SKM-1 (cell line): ENCODE data around the gene N4BP3.
A peak's percentile ranks its signal among the peaks of the same experiment; 100 is the strongest.

Experiments used
- DNase-seq: peaks from one replicate; lab custom pipeline; 2025; ENCODE audit not compliant: unreplicated experiment; lab: John Stamatoyannopoulos, UW

Gene N4BP3

GRCh38 chr5:178145965-178146820 is 32.9 kb downstream of the N4BP3 start:
- peak; percentile 21 for DNase-seq

- DNase-seq, result no peak
These were observed 34.1 kb downstream of the N4BP3 start for GRCh38 chr5:178147406-178147805.

GRCh38 chr5:178149199-178149932 is 36.0 kb downstream of the N4BP3 start:
- no peak for DNase-seq

DNA sequence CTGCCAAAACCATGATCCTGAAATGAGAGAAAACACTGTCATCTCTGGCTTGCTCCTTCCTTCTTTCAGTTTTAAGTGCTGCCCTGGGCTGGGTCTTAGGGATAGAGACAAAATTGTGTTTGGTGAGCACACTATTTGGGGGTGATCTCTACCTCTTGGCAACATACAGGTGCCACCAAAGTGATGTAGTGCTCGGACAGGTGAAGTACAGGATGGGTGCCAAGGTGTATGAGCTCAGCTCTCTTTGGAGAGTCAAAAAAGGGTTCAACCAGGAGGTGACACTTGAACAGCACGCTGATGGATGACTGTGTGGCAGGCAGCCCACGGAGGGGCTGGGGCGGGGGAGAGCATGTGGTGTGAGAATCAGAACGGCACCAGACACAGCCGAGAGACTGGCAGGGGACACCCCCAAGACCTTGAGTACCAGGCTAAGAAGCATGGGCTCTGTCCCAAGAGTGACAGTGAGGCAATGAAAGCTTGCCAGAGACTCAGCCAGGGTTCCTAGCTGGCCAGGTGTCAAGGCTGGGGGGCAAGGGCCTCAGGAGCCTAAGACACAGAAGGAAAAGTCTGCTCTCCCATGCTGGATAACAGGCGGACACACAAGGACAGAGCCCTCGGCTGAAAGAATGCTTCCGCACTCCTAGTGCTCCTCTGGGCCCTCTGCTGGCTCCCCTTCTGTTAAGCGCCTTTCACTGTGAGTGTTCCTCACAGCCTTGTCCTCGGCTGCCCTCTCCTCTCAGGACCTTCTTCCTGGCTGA is 37.8 kb downstream of the N4BP3 start:
- DNase-seq, result no peak

- DNase-seq, result no peak
These were observed 39.4 kb downstream of the N4BP3 start for GRCh38 chr5:178152491-178153444.

- DNase-seq, result peak; percentile 97
These were observed 40.4 kb downstream of the N4BP3 start, which contains the start of gene NHP2 for GRCh38 chr5:178153530-178154340. Gene NHP2, minus strand, starts transcription at chr5:178153885. Its CDS starts 68 bp downstream, at chr5:178153817.

- no peak for DNase-seq
These were observed 41.7 kb downstream of the N4BP3 start for GRCh38 chr5:178155065-178155464.

- DNase-seq, result no peak
These were observed 46.8 kb downstream of the N4BP3 start for GRCh38 chr5:178160176-178160575.

- no peak for DNase-seq
These were observed 49.1 kb downstream of the N4BP3 start for GRCh38 chr5:178162481-178162880.

DNA sequence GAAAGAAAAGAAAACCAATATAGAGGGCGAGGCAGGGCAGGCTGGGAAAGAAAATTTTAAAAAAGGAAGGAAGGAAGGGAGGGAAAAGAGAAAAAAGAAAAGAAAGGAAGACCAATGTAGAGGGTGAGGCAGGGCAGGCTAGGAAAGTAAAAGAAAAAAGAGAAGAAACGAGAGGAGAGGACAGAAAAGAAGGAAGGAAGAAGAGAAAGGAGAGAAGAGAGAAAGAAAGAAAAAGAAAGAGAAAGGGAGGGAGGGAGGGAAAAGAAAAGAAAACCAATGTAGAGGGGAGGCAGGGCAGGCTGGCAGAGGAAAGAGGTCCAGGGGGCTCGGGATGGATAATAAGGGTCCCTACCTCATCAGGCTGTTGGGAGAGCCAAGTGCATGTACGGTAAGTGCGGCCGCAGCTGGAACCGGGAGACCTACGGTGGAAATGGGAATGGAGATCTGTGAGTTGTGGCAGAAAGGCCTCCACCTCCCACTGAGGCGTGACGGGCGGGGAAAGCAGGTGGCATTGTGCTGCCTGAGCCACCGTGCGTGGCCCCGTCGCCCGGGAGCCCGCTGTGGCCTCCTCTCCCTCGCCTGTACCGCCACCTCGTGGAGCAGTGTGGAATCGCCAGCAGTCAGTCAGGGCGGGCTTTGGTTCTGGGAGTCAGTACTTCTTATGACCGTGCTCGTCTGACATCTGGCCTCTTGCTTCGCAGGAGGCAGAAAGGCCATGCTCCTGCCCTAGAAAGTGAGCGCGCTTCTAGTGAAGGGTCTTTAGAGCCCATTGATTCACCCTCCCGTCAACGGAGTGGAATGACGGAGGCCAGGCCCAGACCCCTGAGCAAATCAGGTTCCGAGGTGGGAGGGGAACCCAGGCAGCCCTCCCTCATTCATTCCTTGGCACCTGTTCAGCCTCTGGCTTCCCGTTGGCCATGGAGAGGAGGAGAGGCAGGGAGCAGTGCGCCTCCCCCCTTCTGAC is 50.7 kb downstream of the N4BP3 start:
- DNase-seq, result peak; percentile 56

DNA sequence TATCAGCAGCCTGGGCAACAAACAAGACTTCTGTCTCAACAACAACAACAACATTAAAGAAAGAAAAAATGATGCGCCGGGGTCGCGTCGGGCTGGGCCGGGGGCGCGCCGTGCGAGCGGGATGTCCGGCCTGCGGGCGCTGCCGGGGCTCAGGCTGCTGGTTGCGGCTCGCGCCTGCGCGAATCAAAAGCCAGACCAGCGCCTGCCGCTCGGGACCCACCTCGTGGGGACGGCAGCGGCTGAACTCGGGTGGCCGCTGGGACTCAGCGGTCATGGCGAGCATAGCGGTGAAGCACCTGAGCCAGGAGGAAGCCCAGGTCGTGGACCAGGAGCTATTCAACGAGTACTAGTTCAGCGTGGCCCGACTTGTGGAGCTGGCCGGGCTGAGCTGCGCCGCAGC is 52.2 kb downstream of the N4BP3 start:
- DNase-seq, result no peak

GRCh38 chr5:178170455-178170854 is 57.1 kb downstream of the N4BP3 start:
- no peak for DNase-seq

DNA sequence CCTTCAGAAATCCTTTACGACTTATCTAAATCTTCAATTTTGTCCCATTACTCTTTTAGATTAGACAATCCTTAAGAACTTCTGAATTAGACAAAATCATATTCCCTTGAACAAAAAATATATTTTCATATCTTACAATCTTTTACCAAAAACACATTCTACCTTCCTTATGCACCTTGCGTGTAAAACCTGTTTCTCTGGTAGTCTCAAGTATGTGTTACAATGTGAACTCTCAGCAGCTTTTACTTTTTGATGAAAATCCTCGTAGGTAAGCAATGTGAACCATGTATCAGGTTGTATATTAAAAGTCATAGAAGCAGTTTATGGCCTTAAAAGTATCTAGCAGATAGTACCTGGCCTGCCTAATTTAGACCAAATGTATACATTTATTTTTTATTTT is 61.1 kb downstream of the N4BP3 start:
- DNase-seq, result no peak
